A549 (cell line): ENCODE results near the gene HYAL3.
"Not testable (repeated sequence)": the region's sequence is repeated elsewhere in the genome, so short reads cannot be mapped to it uniquely, and the experiment has no call there.

ENCODE experiments used
- BHLHE40 ChIP-seq: IDR thresholded peaks from 2 replicates; pipeline ENCODE4 v1.6.1; 2012; ENCODE audit warnings: low read depth, low read length, inconsistent platforms
- CEBPB ChIP-seq, 2 experiments: fragments of >200 bp in 1 of 2; sonication (Bioruptor Twin) in 1 of 2; formaldehyde crosslinking in 1 of 2; IDR thresholded peaks; 2 replicates each; pipeline ENCODE4 v1.6.1; 2012 to 2016
- CTCF ChIP-seq: fragments of >200 bp; sonication (Bioruptor Twin); formaldehyde crosslinking; IDR thresholded peaks from 3 replicates; pipeline ENCODE4 v1.5.1; 2016
- EHMT2 ChIP-seq: fragments of 200-600 bp; sonication (generic); IDR thresholded peaks from 2 replicates; pipeline ENCODE4 v1.6.1; 2016; ENCODE audit warnings: antibody characterized with exemption, low read depth, mild to moderate bottlenecking, moderate library complexity
- FOSL2 ChIP-seq, 2 experiments: fragments of 450-650 bp in 1 of 2; fragments of >200 bp in 1 of 2; sonication (Bioruptor Twin) in 1 of 2; formaldehyde crosslinking; IDR thresholded peaks; 2 replicates each; pipeline versions ENCODE4 v1.5.0 to v1.6.1; 2016 to 2020; ENCODE audit warnings: mild to moderate bottlenecking in 1 of 2, moderate library complexity in 1 of 2
- KDM5A ChIP-seq: fragments of 200-600 bp; sonication (generic); IDR thresholded peaks from 2 replicates; pipeline ENCODE4 v1.6.1; 2016; ENCODE audit warnings: antibody characterized with exemption, mild to moderate bottlenecking
- POLR2A ChIP-seq: IDR thresholded peaks from 2 replicates; pipeline ENCODE4 v1.6.1; 2012; ENCODE audit warnings: mild to moderate bottlenecking, low read length
- POLR2AphosphoS2 ChIP-seq: conservative IDR thresholded peaks from 2 replicates; pipeline ENCODE4 v1.6.1; 2012; ENCODE audit warnings: low read length, improper control_type of control experiment, inconsistent platforms
- RAD21 ChIP-seq, 2 experiments: fragments of >200 bp in 1 of 2; sonication (Bioruptor Twin) in 1 of 2; formaldehyde crosslinking in 1 of 2; IDR thresholded peaks in 1 of 2; conservative IDR thresholded peaks in 1 of 2; 2 replicates in 1 of 2; 3 replicates in 1 of 2; pipeline ENCODE4 v1.6.1; 2012 to 2018; ENCODE audit warnings: inconsistent platforms in 1 of 2
- RCOR1 ChIP-seq: fragments of 150-350 bp; IDR thresholded peaks from 2 replicates; pipeline ENCODE4 v1.6.1; 2014; ENCODE audit warnings: antibody characterized with exemption, low read length, low read depth
- REST ChIP-seq: fragments of 200-600 bp; sonication (generic); IDR thresholded peaks from 2 replicates; pipeline ENCODE4 v1.6.1; 2016; ENCODE audit warnings: antibody characterized with exemption, mild to moderate bottlenecking, moderate library complexity
- RNF2 ChIP-seq: fragments of 200-600 bp; sonication (generic); IDR thresholded peaks from 2 replicates; pipeline ENCODE4 v1.6.1; 2016; ENCODE audit warnings: low read depth, mild to moderate bottlenecking, antibody characterized with exemption, moderate library complexity, borderline replicate concordance
- USF2 ChIP-seq: fragments of 450-650 bp; IDR thresholded peaks from 2 replicates; pipeline ENCODE4 v1.6.1; 2014; ENCODE audit warnings: antibody characterized with exemption

- not testable (repeated sequence) for TF ChIP-seq KDM5A; CTCF; RAD21 (conservative IDR thresholded peaks at IDR 0.05 in 1 of 2, IDR thresholded peaks at IDR 0.05 in 1 of 2); REST; RNF2; EHMT2; FOSL2 (IDR thresholded peaks at IDR 0.05); FOSL2 (CRISPR knock-in tag; IDR thresholded peaks at IDR 0.05); POLR2AphosphoS2; USF2; CEBPB (IDR thresholded peaks at IDR 0.05); RCOR1; BHLHE40; POLR2A
These were observed 12.8 kb upstream of the HYAL3 start for GRCh38 chr3:50312041-50312440.
